GM23338 (cell line): ENCODE data around the gene AGR2. TPM values are rescaled to one million over a fixed set of nuclear protein-coding genes. Genes with fewer than 3 reads are reported as not detected.

ENCODE experiments used
- ATAC-seq: fragments of 200-7000 bp; cut with Tn5 transposase; 3 replicates; pipeline ENCODE4 v1.9.1; 2020
- DNase-seq: peaks from one replicate; pipeline ENCODE4 v3.0.0-alpha.2; 2015; ENCODE audit warnings: low spot score
- H2AFZ ChIP-seq: fragments of 200-600 bp; sonication (generic); 2 replicates; pipeline ENCODE4 v1.8.0; 2016; ENCODE audit warnings: antibody characterized with exemption, mild to moderate bottlenecking, moderate library complexity
- H3F3A ChIP-seq: fragments of 200-600 bp; sonication (generic); replicated peaks from 2 replicates; pipeline ENCODE4 v1.8.0; 2017; ENCODE audit warnings: antibody characterized with exemption, mixed run types, low read depth
- H3K27ac ChIP-seq: fragments of 200-600 bp; sonication (generic); 2 replicates; pipeline ENCODE4 v1.6.1; 2016; ENCODE audit warnings: low read depth
- H3K27me3 ChIP-seq: fragments of 200-600 bp; sonication (generic); 2 replicates; pipeline ENCODE4 v1.8.0; 2016; ENCODE audit warnings: mild to moderate bottlenecking, mixed run types, moderate library complexity; ENCODE audit not compliant: insufficient read depth
- H3K36me3 ChIP-seq: fragments of 200-600 bp; sonication (generic); 2 replicates; pipeline ENCODE4 v1.8.0; 2016; ENCODE audit warnings: mild to moderate bottlenecking; ENCODE audit not compliant: insufficient read depth
- H3K4me1 ChIP-seq: fragments of 200-600 bp; sonication (generic); 2 replicates; pipeline ENCODE4 v1.8.0; 2016; ENCODE audit warnings: mild to moderate bottlenecking, moderate library complexity; ENCODE audit not compliant: insufficient read depth
- H3K4me2 ChIP-seq: fragments of 200-600 bp; sonication (generic); 2 replicates; pipeline ENCODE4 v1.7.1; 2017; ENCODE audit warnings: mixed run types
- H3K4me3 ChIP-seq: fragments of 200-600 bp; sonication (generic); 2 replicates; pipeline ENCODE4 v1.6.1; 2016; ENCODE audit warnings: mixed run types
- H3K79me2 ChIP-seq: fragments of 200-600 bp; sonication (generic); replicated peaks from 2 replicates; pipeline ENCODE4 v1.8.0; 2017; ENCODE audit warnings: mild to moderate bottlenecking; ENCODE audit not compliant: insufficient read depth
- H3K9me2 ChIP-seq: fragments of 200-600 bp; sonication (generic); 2 replicates; pipeline ENCODE4 v1.8.0; 2017; ENCODE audit not compliant: insufficient read depth
- H4K20me1 ChIP-seq: fragments of 200-600 bp; sonication (generic); replicated peaks from 2 replicates; pipeline ENCODE4 v1.8.0; 2017; ENCODE audit warnings: mild to moderate bottlenecking; ENCODE audit not compliant: insufficient read depth
- H3K27ac Mint-ChIP-seq: 2 replicates; pipeline ENCODE4 v1.8.0; 2020; ENCODE audit warnings: inconsistent platforms, mild to moderate bottlenecking, moderate library complexity, mixed read lengths
- H3K27me3 Mint-ChIP-seq: 3 replicates; pipeline ENCODE4 v1.8.0; 2022; ENCODE audit warnings: low read depth, mild to moderate bottlenecking, moderate library complexity, mixed read lengths, inconsistent platforms; ENCODE audit not compliant: insufficient read depth, poor library complexity
- H3K36me3 Mint-ChIP-seq: 3 replicates; pipeline ENCODE4 v1.8.0; 2021; ENCODE audit warnings: low read depth, mild to moderate bottlenecking, inconsistent platforms, moderate library complexity, mixed read lengths
- H3K4me1 Mint-ChIP-seq: 3 replicates; pipeline ENCODE4 v1.8.0; 2020; ENCODE audit warnings: mild to moderate bottlenecking, inconsistent platforms, mixed read lengths
- H3K4me3 Mint-ChIP-seq: 3 replicates; pipeline ENCODE4 v1.8.0; 2021; ENCODE audit warnings: moderate library complexity, mild to moderate bottlenecking, inconsistent platforms, mixed read lengths
- H3K9me3 Mint-ChIP-seq: 3 replicates; pipeline ENCODE4 v1.8.0; 2020; ENCODE audit warnings: moderate library complexity, mild to moderate bottlenecking, inconsistent platforms, mixed read lengths
- EZH2phosphoT487 ChIP-seq: fragments of 200-600 bp; sonication (generic); IDR thresholded peaks from one replicate; pipeline ENCODE4 v1.8.1; 2018; ENCODE audit warnings: antibody characterized with exemption; ENCODE audit not compliant: unreplicated experiment
- NANOG ChIP-seq: IDR thresholded peaks from 2 replicates; pipeline ENCODE4 v1.6.1; 2016; ENCODE audit warnings: antibody characterized with exemption, borderline replicate concordance
- polyA plus RNA-seq: library from polyadenylated mRNA; unstranded; fragments of >200 nt; fragmentation: Nextera tagmentation; extraction: Ambion mirVana; gene quantifications from 2 replicates; pipeline ENCODE4 v1.2.1, GENCODE V29; 2016
- total RNA-seq: library from RNA; depleted of rRNA; stranded (reverse); fragments of >200 nt; shearing (Covaris generic); gene quantifications from 2 replicates; pipeline ENCODE4 v1.2.3, GENCODE V29; 2014
- TF ChIP-seq, protein P1 (sequence below): fragments of 250-450 bp; sonication (Bioruptor Pico); IDR thresholded peaks from 2 replicates; pipeline ENCODE4 v1.5.0; 2020; ENCODE audit warnings: mild to moderate bottlenecking, moderate library complexity
- TF ChIP-seq, protein P2 (sequence below), 2 experiments: fragments of 200-600 bp in 1 of 2; sonication (generic) in 1 of 2; conservative IDR thresholded peaks; 2 replicates each; pipeline versions ENCODE4 v1.5.1 to v1.6.1; 2016 to 2017; ENCODE audit warnings: antibody characterized with exemption in 2 of 2, low read depth in 2 of 2, mild to moderate bottlenecking in 2 of 2, moderate library complexity in 1 of 2
- TF ChIP-seq, protein P3 (sequence below): IDR thresholded peaks from one replicate; pipeline ENCODE4 v1.6.1; 2018; ENCODE audit warnings: antibody characterized with exemption; ENCODE audit not compliant: unreplicated experiment

AGR2 gene
- total and polyA plus RNA-seq, 2 experiments from 2014 or later = not detected

DNA sequence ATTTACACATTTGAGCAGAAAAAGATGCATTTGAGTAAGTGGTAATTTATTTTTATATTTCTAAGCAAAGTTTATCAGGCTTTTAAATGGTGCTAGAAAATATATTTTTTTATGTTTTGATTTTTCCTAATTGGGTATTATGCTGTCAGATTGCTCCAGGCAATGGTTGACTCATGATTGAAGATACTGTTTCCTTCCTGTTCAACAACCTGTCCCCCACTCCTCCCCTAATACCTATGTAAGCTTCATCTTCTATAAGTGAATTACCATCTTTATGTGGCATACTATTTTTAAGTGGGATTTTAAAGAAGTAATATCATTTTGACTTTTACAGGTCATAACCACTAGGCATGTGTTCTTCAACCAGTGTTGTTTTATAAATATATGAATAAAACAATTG, 29.8 kb downstream of the AGR2 start (continued):
- TF ChIP-seq, protein P1, sequence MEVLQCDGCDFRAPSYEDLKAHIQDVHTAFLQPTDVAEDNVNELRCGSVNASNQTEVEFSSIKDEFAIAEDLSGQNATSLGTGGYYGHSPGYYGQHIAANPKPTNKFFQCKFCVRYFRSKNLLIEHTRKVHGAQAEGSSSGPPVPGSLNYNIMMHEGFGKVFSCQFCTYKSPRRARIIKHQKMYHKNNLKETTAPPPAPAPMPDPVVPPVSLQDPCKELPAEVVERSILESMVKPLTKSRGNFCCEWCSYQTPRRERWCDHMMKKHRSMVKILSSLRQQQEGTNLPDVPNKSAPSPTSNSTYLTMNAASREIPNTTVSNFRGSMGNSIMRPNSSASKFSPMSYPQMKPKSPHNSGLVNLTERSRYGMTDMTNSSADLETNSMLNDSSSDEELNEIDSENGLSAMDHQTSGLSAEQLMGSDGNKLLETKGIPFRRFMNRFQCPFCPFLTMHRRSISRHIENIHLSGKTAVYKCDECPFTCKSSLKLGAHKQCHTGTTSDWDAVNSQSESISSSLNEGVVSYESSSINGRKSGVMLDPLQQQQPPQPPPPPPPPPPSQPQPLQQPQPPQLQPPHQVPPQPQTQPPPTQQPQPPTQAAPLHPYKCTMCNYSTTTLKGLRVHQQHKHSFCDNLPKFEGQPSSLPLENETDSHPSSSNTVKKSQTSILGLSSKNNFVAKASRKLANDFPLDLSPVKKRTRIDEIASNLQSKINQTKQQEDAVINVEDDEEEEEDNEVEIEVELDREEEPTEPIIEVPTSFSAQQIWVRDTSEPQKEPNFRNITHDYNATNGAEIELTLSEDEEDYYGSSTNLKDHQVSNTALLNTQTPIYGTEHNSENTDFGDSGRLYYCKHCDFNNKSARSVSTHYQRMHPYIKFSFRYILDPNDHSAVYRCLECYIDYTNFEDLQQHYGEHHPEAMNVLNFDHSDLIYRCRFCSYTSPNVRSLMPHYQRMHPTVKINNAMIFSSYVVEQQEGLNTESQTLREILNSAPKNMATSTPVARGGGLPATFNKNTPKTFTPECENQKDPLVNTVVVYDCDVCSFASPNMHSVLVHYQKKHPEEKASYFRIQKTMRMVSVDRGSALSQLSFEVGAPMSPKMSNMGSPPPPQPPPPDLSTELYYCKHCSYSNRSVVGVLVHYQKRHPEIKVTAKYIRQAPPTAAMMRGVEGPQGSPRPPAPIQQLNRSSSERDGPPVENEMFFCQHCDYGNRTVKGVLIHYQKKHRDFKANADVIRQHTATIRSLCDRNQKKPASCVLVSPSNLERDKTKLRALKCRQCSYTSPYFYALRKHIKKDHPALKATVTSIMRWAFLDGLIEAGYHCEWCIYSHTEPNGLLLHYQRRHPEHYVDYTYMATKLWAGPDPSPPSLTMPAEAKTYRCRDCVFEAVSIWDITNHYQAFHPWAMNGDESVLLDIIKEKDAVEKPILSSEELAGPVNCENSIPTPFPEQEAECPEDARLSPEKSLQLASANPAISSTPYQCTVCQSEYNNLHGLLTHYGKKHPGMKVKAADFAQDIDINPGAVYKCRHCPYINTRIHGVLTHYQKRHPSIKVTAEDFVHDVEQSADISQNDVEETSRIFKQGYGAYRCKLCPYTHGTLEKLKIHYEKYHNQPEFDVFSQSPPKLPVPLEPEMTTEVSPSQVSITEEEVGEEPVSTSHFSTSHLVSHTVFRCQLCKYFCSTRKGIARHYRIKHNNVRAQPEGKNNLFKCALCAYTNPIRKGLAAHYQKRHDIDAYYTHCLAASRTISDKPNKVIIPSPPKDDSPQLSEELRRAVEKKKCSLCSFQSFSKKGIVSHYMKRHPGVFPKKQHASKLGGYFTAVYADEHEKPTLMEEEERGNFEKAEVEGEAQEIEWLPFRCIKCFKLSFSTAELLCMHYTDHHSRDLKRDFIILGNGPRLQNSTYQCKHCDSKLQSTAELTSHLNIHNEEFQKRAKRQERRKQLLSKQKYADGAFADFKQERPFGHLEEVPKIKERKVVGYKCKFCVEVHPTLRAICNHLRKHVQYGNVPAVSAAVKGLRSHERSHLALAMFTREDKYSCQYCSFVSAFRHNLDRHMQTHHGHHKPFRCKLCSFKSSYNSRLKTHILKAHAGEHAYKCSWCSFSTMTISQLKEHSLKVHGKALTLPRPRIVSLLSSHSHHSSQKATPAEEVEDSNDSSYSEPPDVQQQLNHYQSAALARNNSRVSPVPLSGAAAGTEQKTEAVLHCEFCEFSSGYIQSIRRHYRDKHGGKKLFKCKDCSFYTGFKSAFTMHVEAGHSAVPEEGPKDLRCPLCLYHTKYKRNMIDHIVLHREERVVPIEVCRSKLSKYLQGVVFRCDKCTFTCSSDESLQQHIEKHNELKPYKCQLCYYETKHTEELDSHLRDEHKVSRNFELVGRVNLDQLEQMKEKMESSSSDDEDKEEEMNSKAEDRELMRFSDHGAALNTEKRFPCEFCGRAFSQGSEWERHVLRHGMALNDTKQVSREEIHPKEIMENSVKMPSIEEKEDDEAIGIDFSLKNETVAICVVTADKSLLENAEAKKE (CRISPR knock-in tag) = no peak
- TF ChIP-seq, protein P2, sequence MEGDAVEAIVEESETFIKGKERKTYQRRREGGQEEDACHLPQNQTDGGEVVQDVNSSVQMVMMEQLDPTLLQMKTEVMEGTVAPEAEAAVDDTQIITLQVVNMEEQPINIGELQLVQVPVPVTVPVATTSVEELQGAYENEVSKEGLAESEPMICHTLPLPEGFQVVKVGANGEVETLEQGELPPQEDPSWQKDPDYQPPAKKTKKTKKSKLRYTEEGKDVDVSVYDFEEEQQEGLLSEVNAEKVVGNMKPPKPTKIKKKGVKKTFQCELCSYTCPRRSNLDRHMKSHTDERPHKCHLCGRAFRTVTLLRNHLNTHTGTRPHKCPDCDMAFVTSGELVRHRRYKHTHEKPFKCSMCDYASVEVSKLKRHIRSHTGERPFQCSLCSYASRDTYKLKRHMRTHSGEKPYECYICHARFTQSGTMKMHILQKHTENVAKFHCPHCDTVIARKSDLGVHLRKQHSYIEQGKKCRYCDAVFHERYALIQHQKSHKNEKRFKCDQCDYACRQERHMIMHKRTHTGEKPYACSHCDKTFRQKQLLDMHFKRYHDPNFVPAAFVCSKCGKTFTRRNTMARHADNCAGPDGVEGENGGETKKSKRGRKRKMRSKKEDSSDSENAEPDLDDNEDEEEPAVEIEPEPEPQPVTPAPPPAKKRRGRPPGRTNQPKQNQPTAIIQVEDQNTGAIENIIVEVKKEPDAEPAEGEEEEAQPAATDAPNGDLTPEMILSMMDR (conservative IDR thresholded peaks at IDR 0.05; ENCODE audit: low read depth in 2 of 2) = no peak
- TF ChIP-seq EZH2phosphoT487 (no peak), NANOG (no peak)

DNA sequence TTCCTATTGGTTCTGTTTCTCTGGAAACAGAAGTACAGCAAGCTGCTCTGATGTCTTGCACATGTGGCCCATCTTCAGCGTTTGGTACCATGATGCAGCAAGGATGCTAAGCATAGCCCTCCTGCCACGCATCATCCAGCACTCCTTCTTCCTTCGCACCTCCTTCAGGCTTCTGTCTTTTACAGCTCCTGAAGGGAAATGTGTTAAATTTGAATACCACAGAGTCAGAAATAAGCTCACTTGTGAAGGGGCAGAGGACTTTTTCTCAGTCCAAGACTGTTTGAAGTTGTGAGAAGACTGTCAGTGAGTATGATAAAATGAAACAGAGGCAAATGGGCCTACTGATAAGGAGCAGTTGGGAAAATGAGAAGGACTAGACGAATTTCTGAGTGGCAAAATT, 30.5 kb downstream of the AGR2 start:
- H3F3A ChIP-seq = no peaks in the 10 kb centered on the region
- H3K4me2 ChIP-seq = no peak overlapping the region
- H3K79me2 ChIP-seq = peaks cover 40% of the 10 kb centered on the region
- no peaks in the 10 kb centered on the region for H3K9me2 ChIP-seq
- H2AFZ ChIP-seq = no peak overlapping the region
- Mint-ChIP-seq H3K27me3 (peaks cover 1% of the 10 kb centered on the region), H3K9me3 (no peaks in the 10 kb centered on the region; the same call in 2 of the 3 replicates), H3K4me1 (peaks cover 34% of the 10 kb centered on the region), H3K27ac (no peak overlapping the region; the same call in 1 of the 2 replicates), H3K36me3 (no peaks in the 10 kb centered on the region), H3K4me3 (no peak overlapping the region)
- no peaks in the 10 kb centered on the region for H3K27me3 ChIP-seq
- no peak for DNase-seq
- no peak overlapping the region for H3K27ac ChIP-seq
- ATAC-seq = no peak
- no peaks in the 10 kb centered on the region; the same call in 1 of the 2 replicates for H4K20me1 ChIP-seq
- no peaks in the 10 kb centered on the region for H3K36me3 ChIP-seq
- peaks cover 34% of the 10 kb centered on the region for H3K4me1 ChIP-seq
- H3K4me3 ChIP-seq = no peak overlapping the region
- TF ChIP-seq, protein P3, sequence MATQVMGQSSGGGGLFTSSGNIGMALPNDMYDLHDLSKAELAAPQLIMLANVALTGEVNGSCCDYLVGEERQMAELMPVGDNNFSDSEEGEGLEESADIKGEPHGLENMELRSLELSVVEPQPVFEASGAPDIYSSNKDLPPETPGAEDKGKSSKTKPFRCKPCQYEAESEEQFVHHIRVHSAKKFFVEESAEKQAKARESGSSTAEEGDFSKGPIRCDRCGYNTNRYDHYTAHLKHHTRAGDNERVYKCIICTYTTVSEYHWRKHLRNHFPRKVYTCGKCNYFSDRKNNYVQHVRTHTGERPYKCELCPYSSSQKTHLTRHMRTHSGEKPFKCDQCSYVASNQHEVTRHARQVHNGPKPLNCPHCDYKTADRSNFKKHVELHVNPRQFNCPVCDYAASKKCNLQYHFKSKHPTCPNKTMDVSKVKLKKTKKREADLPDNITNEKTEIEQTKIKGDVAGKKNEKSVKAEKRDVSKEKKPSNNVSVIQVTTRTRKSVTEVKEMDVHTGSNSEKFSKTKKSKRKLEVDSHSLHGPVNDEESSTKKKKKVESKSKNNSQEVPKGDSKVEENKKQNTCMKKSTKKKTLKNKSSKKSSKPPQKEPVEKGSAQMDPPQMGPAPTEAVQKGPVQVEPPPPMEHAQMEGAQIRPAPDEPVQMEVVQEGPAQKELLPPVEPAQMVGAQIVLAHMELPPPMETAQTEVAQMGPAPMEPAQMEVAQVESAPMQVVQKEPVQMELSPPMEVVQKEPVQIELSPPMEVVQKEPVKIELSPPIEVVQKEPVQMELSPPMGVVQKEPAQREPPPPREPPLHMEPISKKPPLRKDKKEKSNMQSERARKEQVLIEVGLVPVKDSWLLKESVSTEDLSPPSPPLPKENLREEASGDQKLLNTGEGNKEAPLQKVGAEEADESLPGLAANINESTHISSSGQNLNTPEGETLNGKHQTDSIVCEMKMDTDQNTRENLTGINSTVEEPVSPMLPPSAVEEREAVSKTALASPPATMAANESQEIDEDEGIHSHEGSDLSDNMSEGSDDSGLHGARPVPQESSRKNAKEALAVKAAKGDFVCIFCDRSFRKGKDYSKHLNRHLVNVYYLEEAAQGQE = no peak
